NK-92 treated with Interleukin-12 subunit alpha and Interleukin-12 subunit beta, amount 100 ng/mL, for 24 hours (cell line): ENCODE results near the gene ZNF28.
A peak's percentile ranks its signal among the peaks of the same experiment; 100 is the strongest.
"Not testable (repeated sequence)": the region's sequence is repeated elsewhere in the genome, so short reads cannot be mapped to it uniquely, and the experiment has no call there.

Experiments used
- DNase-seq: peaks from one replicate; lab custom pipeline; 2025; lab: John Stamatoyannopoulos, UW

ZNF28 gene

GRCh38 chr19:52821204-52821960 is at the start of gene ZNF28:
Gene ZNF28, minus strand, starts transcription at chr19:52821633. Its CDS starts 3,675 bp downstream, at chr19:52817958.
- DNase-seq = not testable (repeated sequence)

DNA sequence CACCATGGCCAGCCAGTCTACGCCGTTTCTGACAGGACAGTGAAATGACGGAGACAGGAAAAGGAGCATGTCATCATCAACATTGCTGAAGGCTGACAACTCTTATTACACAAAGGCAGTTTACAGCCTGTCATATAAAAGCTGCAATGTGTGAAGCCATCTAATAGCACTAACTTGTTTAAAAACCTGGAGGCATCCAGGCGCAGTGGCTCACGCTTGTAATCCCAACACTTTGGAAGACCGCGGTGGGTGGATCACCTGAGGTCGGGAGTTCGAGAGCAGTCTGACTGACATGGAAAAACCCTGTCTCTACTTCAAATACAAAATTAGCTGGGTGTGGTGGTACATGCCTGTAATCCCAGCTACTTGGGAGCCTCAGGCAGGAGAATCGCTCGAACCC is 46.6 kb upstream of the ZNF28 start:
- not testable (repeated sequence) for DNase-seq

DNA sequence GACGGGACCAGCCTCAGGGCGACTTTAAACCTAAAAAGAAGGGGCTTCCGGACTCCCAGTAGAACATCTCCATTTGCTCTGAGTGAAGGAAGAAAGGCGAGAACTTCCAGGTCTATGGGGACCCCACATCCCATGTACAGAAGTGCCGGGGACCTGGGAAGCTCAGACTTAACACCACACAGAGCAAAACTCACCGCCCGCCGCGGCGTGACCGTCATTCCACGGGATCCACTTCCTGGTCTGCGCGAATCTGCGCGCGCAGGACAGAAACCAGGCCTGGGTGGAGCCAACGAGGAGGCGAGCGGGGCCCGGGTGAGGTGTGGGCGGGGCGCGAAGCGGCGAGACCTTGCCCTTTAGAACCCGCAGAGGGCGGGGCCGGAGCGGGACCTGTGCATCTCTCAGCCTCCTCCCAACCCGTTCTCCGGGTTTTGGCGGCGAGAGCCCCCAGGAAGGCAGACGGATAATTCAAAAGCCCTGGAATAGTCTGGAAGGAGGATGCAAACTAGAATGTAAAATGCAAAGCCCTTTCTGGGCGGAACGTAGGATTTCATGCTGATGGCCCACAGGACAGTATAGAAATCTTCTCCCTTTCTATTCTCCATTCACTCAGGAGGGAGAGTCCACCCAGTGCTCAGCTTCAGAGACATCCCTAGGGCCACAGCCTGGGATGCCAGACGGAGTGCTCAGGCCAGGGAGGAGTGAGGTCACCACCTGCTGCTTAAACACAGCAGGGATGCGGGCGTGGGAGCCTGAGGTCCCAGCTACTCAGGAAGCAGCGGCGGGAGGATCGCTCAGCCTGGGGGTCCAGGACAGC is 36.2 kb upstream of the ZNF28 start, which contains the start of gene ZNF468:
TSS of gene ZNF468 (minus strand) at position 242 of the 814 bp plus-strand sequence. CDS start 3,347 bp downstream, outside the sequence.
- DNase-seq = peak; percentile 18

- not testable (repeated sequence) for DNase-seq
These were observed 35.3 kb upstream of the ZNF28 start for GRCh38 chr19:52856540-52857377.

GRCh38 chr19:52847352-52847751 is 25.9 kb upstream of the ZNF28 start:
- not testable (repeated sequence) for DNase-seq

- not testable (repeated sequence) for DNase-seq
These were observed 19.5 kb upstream of the ZNF28 start for GRCh38 chr19:52840825-52841465.

DNA sequence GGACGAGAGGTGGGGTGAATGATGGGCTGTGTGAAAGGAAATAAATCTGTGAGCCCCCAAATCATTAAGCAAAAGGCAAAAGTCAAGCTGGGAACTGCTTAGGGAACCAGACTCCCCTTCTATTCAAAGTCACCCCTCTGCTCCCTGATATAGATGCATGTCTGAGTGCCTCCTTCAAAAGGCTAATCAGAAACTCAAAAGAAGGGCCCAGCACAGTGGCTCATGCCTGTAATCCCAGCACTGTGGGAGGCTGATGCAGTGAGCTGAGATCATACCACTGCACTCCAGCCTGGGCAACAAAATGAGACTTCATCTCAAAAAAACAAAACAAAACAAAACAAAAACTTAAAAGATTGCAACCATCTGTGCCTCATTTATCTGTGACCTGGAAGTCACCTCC is 12.9 kb upstream of the ZNF28 start:
- not testable (repeated sequence) for DNase-seq

GRCh38 chr19:52833541-52833940 is 12.1 kb upstream of the ZNF28 start:
- not testable (repeated sequence) for DNase-seq

GRCh38 chr19:52829866-52830265 is 8.4 kb upstream of the ZNF28 start:
- DNase-seq = not testable (repeated sequence)

DNA sequence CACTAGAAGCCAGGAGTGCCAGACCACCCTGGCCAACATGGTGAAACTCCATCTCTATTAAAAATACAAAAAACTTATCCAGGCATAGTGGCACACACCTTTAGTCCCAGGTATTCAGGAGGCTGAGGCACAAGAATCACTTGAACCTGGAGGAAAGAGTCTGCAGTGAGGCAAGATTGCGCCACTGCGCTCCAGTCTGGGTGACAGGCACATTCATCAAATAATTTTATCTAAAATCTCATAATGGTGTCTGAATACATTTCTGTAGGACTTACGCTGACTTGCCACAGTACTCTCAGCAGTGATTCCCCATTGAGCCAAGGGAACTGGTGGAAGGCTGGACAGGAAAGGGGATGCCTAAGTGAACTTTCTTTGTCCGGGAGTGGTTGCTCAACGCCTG is 4.3 kb upstream of the ZNF28 start:
- DNase-seq = no peak

DNA sequence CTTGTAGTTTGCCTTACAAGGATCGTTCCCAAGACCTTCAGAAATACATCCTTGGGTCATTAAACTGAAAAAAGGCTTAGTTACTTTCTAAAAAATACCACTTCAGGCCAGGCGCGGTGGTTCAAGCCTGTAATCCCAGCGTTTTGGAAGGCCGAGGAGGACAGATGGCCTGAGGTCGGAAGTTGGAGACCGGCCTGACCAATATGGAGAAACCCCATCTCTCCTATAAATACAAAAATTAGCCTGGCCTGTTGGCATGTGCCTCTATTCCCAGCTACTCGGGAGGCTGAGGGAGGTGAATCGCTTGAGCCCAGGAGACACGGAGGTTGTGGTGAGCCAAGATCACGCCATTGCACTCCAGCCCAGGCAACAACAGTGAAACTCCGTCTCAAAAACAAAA is 2.2 kb upstream of the ZNF28 start:
- DNase-seq = no peak

DNA sequence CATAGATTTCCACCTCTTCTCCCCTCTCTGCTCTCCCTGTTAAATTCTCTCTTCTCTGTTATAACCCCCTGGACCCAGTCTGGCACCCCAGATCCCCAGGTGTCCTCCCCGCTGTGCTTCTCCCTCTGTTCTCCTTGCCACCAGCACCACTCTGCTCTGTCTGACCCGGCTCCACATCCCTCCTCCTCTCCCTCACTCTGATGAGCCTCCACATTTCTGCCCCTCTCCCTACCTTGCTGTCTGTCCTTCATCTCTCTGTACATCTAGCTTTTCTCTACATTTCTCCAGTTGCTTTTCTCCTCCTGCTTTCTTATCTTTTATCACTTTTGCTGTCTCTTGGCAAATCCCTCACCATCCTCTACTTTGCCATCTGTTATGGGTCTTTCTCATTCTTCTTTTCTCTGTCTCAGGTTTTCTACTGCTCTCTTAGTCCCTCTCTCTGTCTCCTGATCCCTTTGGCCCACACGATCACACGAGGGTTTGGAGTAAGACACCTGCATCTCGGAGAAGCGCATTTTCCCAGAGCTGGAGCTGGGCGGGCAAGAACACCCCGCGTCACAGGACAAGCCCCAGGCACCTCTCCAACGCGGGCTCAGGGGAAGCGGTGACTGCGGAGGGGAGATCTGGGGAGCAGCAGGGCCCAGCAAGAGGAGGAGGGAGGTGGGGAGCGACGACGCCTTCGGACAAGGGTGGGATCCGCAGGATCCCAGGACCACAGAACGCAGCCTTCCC is 795 bp downstream of the ZNF28 start:
- not testable (repeated sequence) for DNase-seq

- DNase-seq = no peak
These were observed 11.6 kb downstream of the ZNF28 start for GRCh38 chr19:52809801-52810200.

DNA sequence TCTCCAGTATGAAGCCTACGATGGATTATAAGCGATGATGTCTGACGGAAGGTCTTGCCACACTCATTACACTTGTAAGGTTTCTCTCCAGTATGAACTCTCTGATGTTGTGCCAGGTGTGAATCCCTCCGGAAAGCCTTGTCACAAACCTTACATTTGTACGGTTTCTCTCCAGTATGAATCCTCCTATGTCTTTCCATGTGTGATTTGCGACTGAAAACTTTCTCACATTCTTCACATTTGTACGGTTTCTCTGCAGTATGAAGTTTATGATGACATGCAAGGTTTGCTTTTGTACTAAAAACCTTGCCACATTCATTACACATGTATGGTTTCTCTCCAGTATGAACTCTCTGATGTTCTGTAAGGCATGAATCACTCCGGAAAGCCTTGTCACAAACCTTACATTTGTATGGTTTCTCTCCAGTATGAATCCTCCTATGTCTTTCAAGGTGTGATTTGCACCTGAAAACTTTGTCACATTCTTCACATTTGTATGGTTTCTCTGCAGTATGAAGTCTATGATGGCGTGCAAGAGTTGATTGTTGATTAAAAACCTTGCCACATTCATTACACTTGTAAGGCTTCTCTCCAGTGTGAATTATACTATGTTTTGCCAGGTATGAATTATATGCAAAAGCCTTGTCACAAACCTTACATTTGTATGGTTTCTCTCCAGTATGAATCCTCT is 21.3 kb downstream of the ZNF28 start:
- DNase-seq = not testable (repeated sequence)

DNA sequence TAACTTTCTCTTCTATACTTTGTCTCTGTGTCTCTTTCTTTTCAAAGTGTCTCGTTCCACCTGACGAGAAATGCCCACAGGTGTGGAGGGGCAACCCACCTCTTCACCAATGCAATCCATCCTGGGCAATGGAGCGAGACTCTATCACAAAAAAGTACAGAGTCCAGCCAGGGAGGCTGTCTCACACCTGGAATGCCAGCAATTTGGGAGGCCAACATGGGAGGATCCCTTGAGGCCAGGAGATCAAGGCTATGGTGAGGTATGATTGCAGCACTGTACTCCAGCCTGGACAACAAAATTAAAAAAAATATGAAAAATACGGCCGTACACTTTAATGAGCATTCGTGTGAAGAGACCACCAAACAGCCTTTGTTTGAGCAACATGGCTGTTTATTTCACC is 32.0 kb downstream of the ZNF28 start:
- DNase-seq = no peak

DNA sequence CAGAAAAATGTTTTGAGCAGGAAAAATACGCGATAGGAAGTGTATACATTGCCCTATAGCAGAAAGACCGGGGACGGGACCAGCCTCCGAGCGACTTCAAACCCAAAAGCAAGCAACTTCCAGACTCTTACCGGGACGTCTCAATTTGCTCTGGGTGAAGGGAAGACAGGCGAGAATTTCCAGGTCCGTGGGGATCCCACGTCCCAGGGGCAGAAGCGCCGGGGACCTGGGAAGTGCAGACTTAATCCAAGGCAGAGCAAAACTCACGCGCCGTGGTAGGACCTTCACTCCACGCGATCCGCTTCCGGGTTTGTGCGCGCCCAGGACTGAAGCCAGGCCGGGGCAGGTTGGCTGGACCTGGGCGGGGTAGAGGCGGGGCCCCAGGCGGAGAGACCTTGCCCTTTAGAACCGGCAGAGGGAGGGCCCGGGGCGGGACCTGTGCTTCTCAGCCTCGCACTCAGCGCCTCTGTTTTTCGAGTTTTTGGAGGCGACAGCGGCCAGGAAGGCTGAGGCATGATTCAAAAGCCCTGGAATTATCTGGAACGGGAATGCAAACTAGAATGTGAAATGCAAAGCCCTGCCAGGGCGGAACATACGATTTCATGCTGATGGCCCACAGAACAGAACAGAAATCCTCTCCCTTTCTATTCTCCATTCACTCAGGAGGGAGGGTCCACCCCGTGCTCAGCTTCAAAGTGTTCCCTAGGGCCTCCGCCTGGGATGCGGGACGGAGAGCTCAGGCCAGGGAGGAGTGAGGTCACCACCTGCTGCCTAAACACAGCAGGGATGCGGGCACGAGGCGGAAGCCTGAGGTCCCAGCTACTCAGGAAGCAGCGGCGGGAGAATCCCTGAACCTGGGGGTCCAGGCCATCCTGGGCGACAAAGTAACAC is 34.7 kb downstream of the ZNF28 start, which contains the start of gene ZNF600:
TSS of gene ZNF600 (minus strand) at position 328 of the 891 bp plus-strand sequence. CDS start 7,903 bp downstream, outside the sequence.
- peak; percentile 63 for DNase-seq

DNA sequence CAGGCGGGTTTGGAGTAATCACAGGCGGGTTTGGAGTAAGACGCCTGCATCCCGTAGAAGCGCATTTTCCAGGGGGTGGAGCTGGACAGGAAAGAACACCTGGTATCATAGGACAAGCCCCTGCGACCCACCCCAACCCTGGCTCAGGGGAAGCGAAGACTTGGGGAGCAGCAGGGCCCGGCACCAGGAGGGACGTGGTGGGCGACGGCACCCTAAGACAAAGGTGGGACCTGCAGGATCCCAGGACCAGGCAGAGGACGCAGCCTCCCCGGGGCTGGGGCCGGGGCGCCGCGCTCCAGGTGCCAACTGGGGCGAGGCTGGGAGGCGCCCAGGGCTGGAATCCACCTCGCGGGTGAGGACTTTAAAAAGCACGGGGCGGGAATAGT is 35.4 kb downstream of the ZNF28 start:
- DNase-seq = no peak

DNA sequence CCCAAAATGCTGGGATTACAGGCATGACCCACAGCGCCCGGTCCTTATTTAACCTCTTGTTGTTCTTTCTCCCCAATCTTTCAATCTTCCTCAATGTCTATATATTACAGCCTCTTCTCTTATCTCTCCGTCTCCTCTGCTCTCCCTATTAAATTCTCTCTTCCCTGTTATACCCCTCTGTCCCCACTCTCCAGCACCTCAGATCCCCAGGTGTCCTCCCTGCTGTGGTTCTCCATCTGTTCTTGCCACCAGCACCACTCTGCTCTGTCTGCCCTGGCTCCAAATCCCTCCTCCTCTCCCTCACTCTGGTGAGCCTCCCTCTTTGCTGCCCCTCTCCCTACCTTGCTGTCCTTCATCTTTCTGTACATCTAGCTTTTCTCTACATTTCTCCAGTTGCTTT is 35.9 kb downstream of the ZNF28 start:
- DNase-seq = no peak

DNA sequence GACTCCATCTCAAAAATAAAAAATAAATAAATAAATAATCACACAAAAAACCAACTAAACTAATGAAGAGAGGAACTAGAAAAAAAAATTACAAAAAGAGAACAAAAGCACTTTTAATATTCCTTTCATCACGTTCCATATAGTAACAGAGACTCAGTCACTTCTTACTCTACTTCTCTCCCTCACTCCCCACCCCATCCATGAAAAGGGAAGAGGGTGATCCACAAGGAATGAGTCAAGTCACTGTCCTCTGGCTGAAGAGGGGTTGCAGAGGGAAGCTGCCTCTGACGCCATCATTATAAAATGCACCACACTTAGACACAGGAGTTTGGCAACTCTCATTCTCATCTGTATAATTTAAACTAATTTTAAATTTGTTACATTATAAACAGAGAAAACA is 38.6 kb downstream of the ZNF28 start:
- not testable (repeated sequence) for DNase-seq
